Endothelial cell of hepatic sinusoid (primary cell): Measurements from ENCODE around the gene TRMT2B.
"Not testable (repeated sequence)": the region's sequence is repeated elsewhere in the genome, so short reads cannot be mapped to it uniquely, and the experiment has no call there.

Experiments
- in situ Hi-C: cut with HindIII; loops from 2 replicates; pipeline ENCODE4 v1.10.0; 2017; ENCODE audit warnings: low sequenced_read_pairs

The TRMT2B gene

GRCh38 chrX:101012031-101012430, 39.9 kb downstream of the TRMT2B start:
- in situ Hi-C loops = not testable (repeated sequence)

GRCh38 chrX:101009090-101009489, 42.8 kb downstream of the TRMT2B start:
- in situ Hi-C loops = no loop called here

GRCh38 chrX:100999451-100999850, 52.5 kb downstream of the TRMT2B start:
- in situ Hi-C loops = no loop called here

DNA sequence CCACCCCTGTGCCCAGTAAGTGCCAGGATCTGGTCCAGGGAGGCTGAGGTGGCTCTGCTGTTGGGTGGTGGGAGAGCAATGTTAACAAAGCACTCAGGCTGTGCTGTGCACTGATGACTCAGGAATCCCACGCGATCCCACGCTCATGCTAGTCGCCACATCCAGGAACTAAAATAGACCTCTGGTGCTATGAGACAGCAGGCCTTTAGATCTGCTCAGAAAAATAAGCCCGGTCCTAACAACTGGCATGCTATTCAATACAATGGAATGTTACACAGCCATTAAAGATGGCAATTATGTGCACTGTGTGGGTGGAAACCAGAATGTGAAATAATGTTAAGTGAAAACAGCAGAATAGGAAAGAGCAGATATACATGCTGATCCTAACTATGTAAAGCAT, 56.4 kb downstream of the TRMT2B start:
- in situ Hi-C loops = no loop called here

- in situ Hi-C loops = no loop called here
These were observed 57.3 kb downstream of the TRMT2B start for GRCh38 chrX:100994352-100995281.

DNA sequence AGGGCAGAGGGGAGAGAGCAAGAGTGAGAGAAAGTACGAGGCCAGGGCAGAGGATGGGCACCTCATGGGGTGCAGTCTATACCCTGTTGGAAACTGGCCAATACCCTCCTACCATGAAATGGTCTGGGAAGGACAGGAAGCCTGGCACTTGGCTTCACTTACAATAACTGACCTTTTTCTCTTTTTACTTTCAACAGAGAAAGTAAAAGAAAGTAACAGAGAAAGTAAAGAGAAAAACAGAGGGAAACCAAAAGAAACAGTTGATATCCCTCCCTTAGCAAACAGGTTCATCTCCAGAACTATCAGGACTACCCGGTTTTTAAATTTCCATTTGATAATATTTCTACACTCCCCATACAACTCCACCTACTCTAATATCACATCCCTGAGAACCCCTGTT, 61.8 kb downstream of the TRMT2B start:
- in situ Hi-C loops = no loop called here

DNA sequence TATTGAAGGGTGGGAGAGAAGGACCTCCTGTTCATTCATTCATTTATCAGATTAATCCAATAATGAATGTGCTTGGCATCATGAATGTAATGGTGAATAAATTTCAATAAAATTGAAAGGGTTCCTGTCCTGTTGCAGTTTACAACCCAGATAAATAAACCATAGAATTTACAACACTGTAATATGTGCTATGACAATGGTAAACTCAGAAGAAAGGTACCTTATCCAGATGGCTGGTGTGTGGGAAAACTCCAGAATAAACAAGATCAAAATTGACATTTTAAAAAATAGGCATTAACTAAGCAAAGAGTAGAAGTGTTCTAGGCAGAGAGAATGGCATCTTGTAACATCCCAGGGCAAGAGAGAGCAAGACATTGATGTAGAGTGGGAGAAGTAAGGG, 67.1 kb downstream of the TRMT2B start:
- in situ Hi-C loops = no loop called here

DNA sequence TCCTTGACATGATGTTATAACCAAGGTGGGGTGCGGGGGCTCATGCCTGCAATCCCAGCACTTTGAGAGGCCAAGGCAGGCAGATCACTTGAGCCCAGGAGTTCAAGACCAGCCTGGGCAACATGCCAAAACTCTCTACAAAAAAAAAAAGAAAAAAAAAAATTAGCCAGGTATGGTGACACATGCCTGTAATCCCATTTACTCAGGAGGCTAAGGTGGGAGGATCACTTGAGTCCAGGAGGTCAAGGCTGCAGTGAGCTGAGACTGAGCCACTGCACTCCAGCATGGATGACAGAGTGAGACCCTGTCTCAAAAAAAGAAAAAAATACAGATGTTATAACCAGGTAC, 70.4 kb downstream of the TRMT2B start:
- in situ Hi-C loops = not testable (repeated sequence)

- in situ Hi-C loops = no loop called here
These were observed 71.1 kb downstream of the TRMT2B start for GRCh38 chrX:100980608-100981497.

DNA sequence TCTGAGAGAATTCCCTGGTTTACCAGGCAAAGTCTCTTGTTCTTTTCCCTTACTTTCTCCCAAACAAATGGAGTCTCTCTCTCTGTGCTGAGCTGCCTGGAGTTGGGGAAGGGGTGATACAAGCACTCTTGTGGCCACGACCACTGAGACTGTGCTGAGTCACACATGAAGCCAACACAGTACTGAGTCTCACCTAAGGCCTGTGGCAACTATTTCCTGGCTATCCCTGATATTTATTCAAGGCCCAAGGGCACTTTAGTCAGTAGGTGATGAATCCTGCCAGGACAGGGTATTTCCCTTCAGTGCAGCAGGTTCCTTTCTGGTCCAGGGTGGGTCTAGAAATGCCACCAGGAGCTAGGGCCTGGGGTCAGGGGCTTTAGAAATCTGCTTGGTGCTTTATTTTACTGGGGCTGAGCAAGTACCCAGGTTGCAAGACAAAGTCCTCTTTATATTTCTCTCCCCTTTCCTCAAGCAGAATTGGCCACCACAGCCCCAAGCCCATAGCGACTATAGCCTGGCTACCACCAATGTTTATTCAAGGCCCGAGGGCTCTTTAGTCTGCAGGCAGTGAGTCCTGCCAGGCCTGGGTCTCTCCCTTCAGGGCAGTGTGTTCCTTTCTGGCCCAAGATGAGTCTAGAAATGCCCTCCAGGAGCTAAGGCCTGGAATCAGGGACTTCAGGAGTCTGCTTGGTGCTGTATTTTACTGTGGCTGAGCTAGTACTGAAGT, 71.9 kb downstream of the TRMT2B start:
- in situ Hi-C loops = no loop called here

DNA sequence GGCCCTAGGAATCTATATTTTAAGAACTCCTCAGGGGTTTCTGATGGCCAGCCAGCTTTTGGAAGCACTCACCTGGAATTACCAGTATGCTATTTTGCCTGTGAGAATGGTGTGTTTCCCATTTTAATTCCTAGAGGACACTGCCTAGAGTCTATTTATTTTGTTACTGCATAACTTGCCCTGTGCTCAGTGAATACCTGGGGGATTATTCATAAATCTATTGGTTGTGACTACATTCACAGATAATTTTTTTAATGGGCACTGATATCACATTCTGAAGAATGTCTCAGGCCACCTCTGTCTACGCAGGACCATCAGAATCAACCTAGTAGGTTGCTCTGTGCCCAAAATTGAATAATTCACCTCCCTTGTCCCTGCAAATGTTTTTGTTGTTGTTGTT, 75.7 kb downstream of the TRMT2B start:
- in situ Hi-C loops = no loop called here

GRCh38 chrX:100975212-100975611, 76.7 kb downstream of the TRMT2B start:
- in situ Hi-C loops = no loop called here

DNA sequence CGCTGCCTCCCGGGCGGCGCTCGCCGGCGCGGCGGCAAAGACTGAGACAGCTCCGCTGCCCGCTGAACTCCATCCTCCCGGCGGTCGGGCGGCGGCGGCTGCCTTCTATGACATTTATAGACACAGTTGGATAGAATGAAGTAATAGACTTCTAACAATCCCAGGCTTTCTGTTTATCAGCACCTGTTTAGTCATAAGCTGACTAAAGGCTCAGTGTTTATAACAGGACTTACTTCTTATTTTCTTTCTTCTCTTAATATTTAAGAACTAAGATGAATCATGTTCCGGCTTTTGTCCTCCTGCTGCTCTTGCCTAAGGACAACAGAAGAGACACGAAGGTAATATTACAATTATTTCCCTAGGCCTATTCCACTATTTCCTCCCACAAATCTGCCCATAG, 78.5 kb downstream of the TRMT2B start:
- in situ Hi-C loops = no loop called here

DNA sequence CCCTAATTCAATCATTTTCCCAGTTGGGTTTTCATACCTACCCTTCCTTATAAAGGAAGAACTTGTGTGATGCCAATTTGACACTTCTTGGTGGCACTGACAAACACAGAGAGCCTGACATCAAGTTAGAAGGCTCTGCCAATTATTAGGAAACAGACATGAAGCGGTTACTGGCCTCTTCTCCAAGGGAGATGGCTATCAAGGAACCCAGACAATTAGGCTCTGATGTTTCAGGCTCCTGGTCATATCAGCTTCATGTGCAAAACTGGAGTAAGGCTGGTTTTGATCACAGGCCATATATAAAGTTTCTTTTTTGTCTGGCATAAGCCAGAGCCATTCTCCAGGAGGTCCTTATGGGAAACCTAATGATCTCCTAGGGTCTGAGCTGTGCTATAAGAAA, 82.0 kb downstream of the TRMT2B start:
- in situ Hi-C loops = no loop called here

GRCh38 chrX:100969408-100969807, 82.5 kb downstream of the TRMT2B start, which contains the start of gene ARL13A:
Gene ARL13A (plus strand): TSS chrX:100969708. CDS start chrX:100973690, 3,982 bp downstream.
- in situ Hi-C loops = no loop called here

DNA sequence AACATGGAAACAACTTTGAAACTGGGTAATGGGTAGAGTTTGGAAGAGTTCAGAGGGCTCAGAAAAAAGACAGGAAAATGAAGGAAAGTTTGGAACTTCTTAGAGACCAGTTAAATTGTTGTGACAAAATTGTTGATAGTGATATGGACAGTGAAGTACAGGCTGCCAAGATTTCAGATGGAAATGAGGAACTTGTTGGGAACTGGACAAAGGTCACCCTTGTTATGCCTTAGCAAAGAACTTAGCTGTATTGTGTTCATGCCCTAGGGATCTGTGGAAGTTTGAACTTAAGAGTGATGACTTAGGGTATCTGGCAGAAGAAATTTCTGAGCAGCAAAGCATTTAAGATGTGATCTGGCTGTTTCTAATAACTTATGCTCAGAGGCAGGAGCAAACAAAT, 87.5 kb downstream of the TRMT2B start:
- in situ Hi-C loops = no loop called here

- in situ Hi-C loops = no loop called here
These were observed 89.1 kb downstream of the TRMT2B start for GRCh38 chrX:100962811-100963210.
